CD4-positive, alpha-beta T cell (primary cell): Measurements from ENCODE around the gene CTNNA2. TPM values are rescaled to one million over a fixed set of nuclear protein-coding genes. Genes with fewer than 3 reads are reported as not detected.

Experiments used
- ATAC-seq: fragments of 200-7000 bp; cut with Tn5 transposase; one replicate; pipeline ENCODE4 v1.10.0; 2022; ENCODE audit warnings: mild to moderate bottlenecking; ENCODE audit not compliant: poor library complexity
- CTCF ChIA-PET: fragments of 350-600 bp; sonication (Branson Sonifier 250); formaldehyde crosslinking; loops from one replicate; lab custom pipeline; 2021; ENCODE audit warnings: antibody characterized with exemption, inconsistent platforms; lab: Charles Lee
- POLR2A ChIA-PET: fragments of 350-600 bp; sonication (Branson Sonifier 250); formaldehyde crosslinking; loops from one replicate; lab custom pipeline; 2021; ENCODE audit warnings: antibody characterized with exemption, inconsistent platforms; lab: Charles Lee
- DNase-seq, 14 experiments: peaks; one replicate each; pipeline ENCODE4 v3.0.0-alpha.2; 2013 to 2020; ENCODE audit warnings: mixed read lengths in 2 of 14
- H3K27ac ChIP-seq, 2 donors: one replicate each; pipeline versions ENCODE4 v1.5.1 to v1.7.0; 2013; ENCODE audit warnings: low read length in 2 of 2, low read depth in 1 of 2, mild to moderate bottlenecking in 1 of 2
- H3K27me3 ChIP-seq, 2 experiments: 1 replicate in 1 of 2; 2 replicates in 1 of 2; pipeline versions ENCODE4 v1.6.1 to v1.7.0; 2013; ENCODE audit warnings: low read length in 2 of 2, control low read depth in 1 of 2, mild to moderate bottlenecking in 1 of 2, moderate library complexity in 1 of 2; ENCODE audit not compliant: insufficient read depth in 2 of 2, control insufficient read depth in 1 of 2
- H3K36me3 ChIP-seq: one replicate; pipeline ENCODE4 v1.6.1; 2013; ENCODE audit warnings: low read length, control low read depth; ENCODE audit not compliant: insufficient read depth
- H3K4me1 ChIP-seq: one replicate; pipeline ENCODE4 v1.6.1; 2013; ENCODE audit warnings: low read length, control low read depth; ENCODE audit not compliant: insufficient read depth
- H3K4me3 ChIP-seq: one replicate; pipeline ENCODE4 v1.5.1; 2013; ENCODE audit warnings: mild to moderate bottlenecking, low read length, moderate library complexity
- H3K9me3 ChIP-seq, 2 experiments: 1 replicate in 1 of 2; 2 replicates in 1 of 2; pipeline versions ENCODE4 v1.6.1 to v1.7.0; 2013; ENCODE audit warnings: low read length in 2 of 2, mild to moderate bottlenecking in 2 of 2, control low read depth in 1 of 2, moderate library complexity in 1 of 2; ENCODE audit not compliant: control insufficient read depth in 1 of 2, insufficient read depth in 1 of 2
- H3K27ac Mint-ChIP-seq: one replicate; pipeline ENCODE4 v1.8.0; 2020; ENCODE audit warnings: mixed read lengths
- H3K27me3 Mint-ChIP-seq: one replicate; pipeline ENCODE4 v1.8.0; 2021; ENCODE audit warnings: mixed read lengths
- H3K36me3 Mint-ChIP-seq: one replicate; pipeline ENCODE4 v1.8.0; 2021; ENCODE audit warnings: low read depth, mixed read lengths
- H3K4me1 Mint-ChIP-seq: one replicate; pipeline ENCODE4 v1.8.0; 2021; ENCODE audit warnings: low read depth, mixed read lengths
- H3K4me3 Mint-ChIP-seq: one replicate; pipeline ENCODE4 v1.8.0; 2020; ENCODE audit warnings: mild to moderate bottlenecking, mixed read lengths
- H3K9me3 Mint-ChIP-seq: one replicate; pipeline ENCODE4 v1.8.0; 2020; ENCODE audit warnings: mixed read lengths
- intact Hi-C, 2 experiments: fragments of 100-400 bp; cut with DNase I in 1 of 2; cut with micrococcal nuclease in 1 of 2; formaldehyde crosslinking; loops; one replicate each; pipeline versions ENCODE4 v1.15.1 to v1.9.0; 2023 to 2025; cut with DNase I, micrococcal nuclease
- total RNA-seq, 174 experiments: library from RNA in 2 of 174; stranded (reverse) in 2 of 174; gene quantifications; one replicate each; pipeline ENCODE4 v1.2.3 and lab custom pipeline; 2021 to 2026
- TF ChIP-seq, protein P1 (sequence below): fragments of 200-600 bp; IDR thresholded peaks from one replicate; pipeline ENCODE4 v1.8.0; 2022; ENCODE audit warnings: antibody characterized with exemption, mild to moderate bottlenecking

The CTNNA2 gene
- total RNA-seq, 2 experiments from 2014 or later: not detected

DNA sequence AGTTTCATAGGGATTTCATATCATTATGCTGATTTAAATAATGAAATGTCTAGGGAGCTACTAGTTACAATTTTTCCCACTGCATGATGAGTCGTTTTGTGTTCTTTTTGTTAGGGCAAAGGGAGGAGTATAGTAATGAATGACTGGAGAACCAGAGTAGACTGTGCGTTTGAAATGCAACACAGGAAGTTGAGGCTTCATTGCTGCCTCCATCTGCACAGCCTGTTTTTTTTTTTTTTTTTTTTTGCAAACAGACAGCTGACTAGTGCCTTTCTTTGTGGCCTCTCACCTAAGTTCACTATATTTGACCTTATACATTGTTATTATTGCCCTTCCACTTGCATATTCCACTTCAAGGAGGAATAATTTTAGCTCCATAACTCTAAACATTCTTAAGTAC is 1078.4 kb downstream of the CTNNA2 start:
- ATAC-seq: no peak

DNA sequence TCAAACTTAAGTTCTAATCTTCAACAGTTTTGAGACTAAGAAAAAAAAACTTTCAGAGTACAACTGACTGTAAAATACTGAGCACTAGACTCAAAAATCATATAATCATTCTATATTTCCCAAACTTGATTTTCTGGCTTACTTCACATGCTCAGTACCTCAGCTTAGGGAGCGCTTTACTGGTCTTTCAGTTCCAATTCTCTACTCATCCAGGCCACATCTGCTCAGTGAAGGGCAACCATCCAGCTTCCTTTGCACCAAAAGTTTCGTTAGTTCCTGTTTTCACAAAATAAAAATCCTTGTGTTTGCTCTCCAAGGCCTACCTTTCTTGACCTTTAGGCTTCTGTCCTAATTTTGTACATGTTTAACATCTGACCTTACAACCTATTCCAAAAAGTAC is 1079.3 kb downstream of the CTNNA2 start:
- ATAC-seq (no peak), DNase-seq (no peak)
- POLR2A ChIA-PET: no interaction called here
- H3K4me1 Mint-ChIP-seq: no peaks in the 10 kb centered on the region
- H3K9me3 Mint-ChIP-seq: peaks cover 12% of the 10 kb centered on the region
- no peak overlapping the region for H3K27ac ChIP-seq
- no peaks in the 10 kb centered on the region for H3K36me3 Mint-ChIP-seq
- no peak overlapping the region for H3K27ac Mint-ChIP-seq
- H3K4me3 Mint-ChIP-seq: no peak overlapping the region
- no peaks in the 10 kb centered on the region for H3K27me3 ChIP-seq
- H3K27me3 Mint-ChIP-seq: no peaks in the 10 kb centered on the region
- intact Hi-C loops: no loop called here
- CTCF ChIA-PET: no interaction called here
- H3K36me3 ChIP-seq: no peaks in the 10 kb centered on the region
- H3K4me3 ChIP-seq: no peak overlapping the region
- TF ChIP-seq, protein P1, sequence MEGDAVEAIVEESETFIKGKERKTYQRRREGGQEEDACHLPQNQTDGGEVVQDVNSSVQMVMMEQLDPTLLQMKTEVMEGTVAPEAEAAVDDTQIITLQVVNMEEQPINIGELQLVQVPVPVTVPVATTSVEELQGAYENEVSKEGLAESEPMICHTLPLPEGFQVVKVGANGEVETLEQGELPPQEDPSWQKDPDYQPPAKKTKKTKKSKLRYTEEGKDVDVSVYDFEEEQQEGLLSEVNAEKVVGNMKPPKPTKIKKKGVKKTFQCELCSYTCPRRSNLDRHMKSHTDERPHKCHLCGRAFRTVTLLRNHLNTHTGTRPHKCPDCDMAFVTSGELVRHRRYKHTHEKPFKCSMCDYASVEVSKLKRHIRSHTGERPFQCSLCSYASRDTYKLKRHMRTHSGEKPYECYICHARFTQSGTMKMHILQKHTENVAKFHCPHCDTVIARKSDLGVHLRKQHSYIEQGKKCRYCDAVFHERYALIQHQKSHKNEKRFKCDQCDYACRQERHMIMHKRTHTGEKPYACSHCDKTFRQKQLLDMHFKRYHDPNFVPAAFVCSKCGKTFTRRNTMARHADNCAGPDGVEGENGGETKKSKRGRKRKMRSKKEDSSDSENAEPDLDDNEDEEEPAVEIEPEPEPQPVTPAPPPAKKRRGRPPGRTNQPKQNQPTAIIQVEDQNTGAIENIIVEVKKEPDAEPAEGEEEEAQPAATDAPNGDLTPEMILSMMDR: no peak
- no peaks in the 10 kb centered on the region for H3K4me1 ChIP-seq
- no peaks in the 10 kb centered on the region for H3K9me3 ChIP-seq

More for the DNA sequence above, 1078.4 kb downstream of the CTNNA2 start:
- H3K4me1 ChIP-seq: no peaks in the 10 kb centered on the region
- H3K9me3 Mint-ChIP-seq: peaks cover 11% of the 10 kb centered on the region
- ChIA-PET POLR2A (no interaction called here), CTCF (interaction anchor here (0.7 kb wide), 1 partner anchor 1121 kb away, joined by 3 read pairs; no protein-coding TSS in a partner anchor)
- no peaks in the 10 kb centered on the region for H3K9me3 ChIP-seq
- no peaks in the 10 kb centered on the region for H3K27me3 ChIP-seq
- H3K27ac Mint-ChIP-seq: no peak overlapping the region
- intact Hi-C loops: no loop called here
- H3K27me3 Mint-ChIP-seq: no peaks in the 10 kb centered on the region
- H3K4me3 ChIP-seq: no peak overlapping the region
- H3K27ac ChIP-seq: no peak overlapping the region
- H3K36me3 ChIP-seq: no peaks in the 10 kb centered on the region
- no peak overlapping the region for H3K4me3 Mint-ChIP-seq
- TF ChIP-seq, protein P1: no peak
- no peak for DNase-seq
- no peaks in the 10 kb centered on the region for H3K4me1 Mint-ChIP-seq
- H3K36me3 Mint-ChIP-seq: no peaks in the 10 kb centered on the region

DNA sequence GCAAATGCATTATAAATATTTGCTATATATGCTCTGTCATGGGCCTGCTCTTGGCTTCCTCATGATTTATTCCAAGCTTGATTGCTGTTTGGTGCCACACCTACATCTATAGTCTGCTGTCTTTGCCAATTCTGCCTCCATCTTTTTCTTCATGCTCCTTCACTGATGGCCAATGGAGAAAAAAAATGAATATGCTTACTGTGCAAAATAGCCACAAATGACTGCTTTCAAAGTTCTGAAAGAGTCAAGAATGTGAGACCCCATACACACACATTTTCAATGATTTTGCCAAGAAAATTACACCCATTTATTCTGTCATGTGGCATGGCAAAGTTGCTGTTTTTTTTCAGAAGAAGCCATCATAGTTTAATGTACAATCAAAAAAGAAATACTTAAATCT is 1097.3 kb downstream of the CTNNA2 start:
- ChIA-PET POLR2A (no interaction called here), CTCF (no interaction called here)
- H3K36me3 ChIP-seq: no peaks in the 10 kb centered on the region
- no peak overlapping the region for H3K4me3 ChIP-seq
- no peak overlapping the region for H3K27ac Mint-ChIP-seq
- H3K36me3 Mint-ChIP-seq: no peaks in the 10 kb centered on the region
- H3K27me3 ChIP-seq: no peaks in the 10 kb centered on the region
- intact Hi-C loops: no loop called here
- H3K4me1 Mint-ChIP-seq: no peaks in the 10 kb centered on the region
- no peak overlapping the region for H3K27ac ChIP-seq
- H3K27me3 Mint-ChIP-seq: no peaks in the 10 kb centered on the region
- TF ChIP-seq, protein P1: no peak
- peaks cover 14% of the 10 kb centered on the region for H3K9me3 Mint-ChIP-seq
- H3K9me3 ChIP-seq: no peaks in the 10 kb centered on the region
- H3K4me3 Mint-ChIP-seq: no peak overlapping the region
- H3K4me1 ChIP-seq: no peaks in the 10 kb centered on the region
- DNase-seq (no peak), ATAC-seq (no peak)
